GM18517 (cell line): ENCODE data around the gene RSL1D1.

Experiments used
- ATAC-seq: cut with Tn5 transposase; IDR thresholded peaks from one replicate; pipeline ENCODE4 v1.9.1; 2021; ENCODE audit warnings: mild to moderate bottlenecking, moderate library complexity; ENCODE audit not compliant: unreplicated experiment

Gene RSL1D1

GRCh38 chr16:11851294-11852091 lies at the start of gene RSL1D1:
RSL1D1 (minus strand) TSS chr16:11851542; CDS start chr16:11851512, 30 bp downstream.
- peak; percentile 67 for ATAC-seq

- no peak for ATAC-seq
Observed at GRCh38 chr16:11901091-11901490, 49.7 kb upstream of the RSL1D1 start.

GRCh38 chr16:11896486-11897176 lies 45.3 kb upstream of the RSL1D1 start:
- ATAC-seq: no peak

GRCh38 chr16:11893571-11893970 lies 42.2 kb upstream of the RSL1D1 start:
- ATAC-seq: no peak

GRCh38 chr16:11892761-11893160 lies 41.4 kb upstream of the RSL1D1 start:
- ATAC-seq: no peak

GRCh38 chr16:11890231-11890965 lies 39.1 kb upstream of the RSL1D1 start:
- ATAC-seq: no peak

- no peak for ATAC-seq
Observed at GRCh38 chr16:11886881-11887280, 35.5 kb upstream of the RSL1D1 start.

GRCh38 chr16:11884035-11884434 lies 32.7 kb upstream of the RSL1D1 start:
- no peak for ATAC-seq

- no peak for ATAC-seq
Observed at GRCh38 chr16:11880007-11880406, 28.7 kb upstream of the RSL1D1 start.

GRCh38 chr16:11877374-11877773 lies 26.0 kb upstream of the RSL1D1 start:
- ATAC-seq: no peak

GRCh38 chr16:11876306-11876705 lies 25.0 kb upstream of the RSL1D1 start:
- no peak for ATAC-seq

- ATAC-seq: no peak
Observed at GRCh38 chr16:11875721-11876120, 24.4 kb upstream of the RSL1D1 start.

- no peak for ATAC-seq
Observed at GRCh38 chr16:11871193-11871592, 19.9 kb upstream of the RSL1D1 start.

GRCh38 chr16:11870399-11870798 lies 19.1 kb upstream of the RSL1D1 start:
- ATAC-seq: no peak

GRCh38 chr16:11869353-11870228 lies 18.2 kb upstream of the RSL1D1 start:
- ATAC-seq: no peak

- no peak for ATAC-seq
Observed at GRCh38 chr16:11868412-11868980, 17.2 kb upstream of the RSL1D1 start.

- no peak for ATAC-seq
Observed at GRCh38 chr16:11862489-11862888, 11.1 kb upstream of the RSL1D1 start.

- no peak for ATAC-seq
Observed at GRCh38 chr16:11857161-11857560, 5.8 kb upstream of the RSL1D1 start.

- ATAC-seq: no peak
Observed at GRCh38 chr16:11852092-11852809, 909 bp upstream of the RSL1D1 start.

GRCh38 chr16:11848842-11849241 lies 2.5 kb downstream of the RSL1D1 start:
- ATAC-seq: no peak
